ENCODE measurements around the gene SLC25A25. TPM values are rescaled to one million over a fixed set of nuclear protein-coding genes. Genes with fewer than 3 reads are reported as not detected.

SLC25A25 gene
- total and polyA plus RNA-seq, 9 of the 15 experiments (the other 6 are each of a cell fraction or from before 2014, with no cell fraction given): 0.07 to 35.9 (median 23.2) TPM

- Histone ChIP-seq H3K27me3 (ENCODE audit: control insufficient read depth in 2 of 2, insufficient read depth in 2 of 2, low read length in 2 of 2) (no peaks in the 10 kb centered on the region), H3K9me3 (replicated peaks; ENCODE audit: control insufficient read depth, insufficient read depth, low read depth, low read length) (no peaks in the 10 kb centered on the region), H3K9me1 (ENCODE audit: control insufficient read depth, insufficient read depth, low read length) (no peaks in the 10 kb centered on the region), H2AFZ (ENCODE audit: low read depth, low read length) (no peak overlapping the region), H3K4me2 (ENCODE audit: insufficient read depth, low read length) (no peak overlapping the region), H3K9ac (ENCODE audit: insufficient read depth in 1 of 2, low read depth in 2 of 2, low read length in 2 of 2) (no peak overlapping the region), H3K4me1 (replicated peaks in 1 of 2; ENCODE audit: control insufficient read depth in 2 of 2, insufficient read depth in 2 of 2, low read length in 2 of 2) (peaks cover 11% of the 10 kb centered on the region in 2 experiments), H3K4me3 (no peak overlapping the region), H4K20me1 (replicated peaks; ENCODE audit: control insufficient read depth, insufficient read depth, low read length) (no peaks in the 10 kb centered on the region), H3K27ac (ENCODE audit: extremely low read depth, low read depth, low read length) (no peak overlapping the region), H3K36me3 (ENCODE audit: control insufficient read depth, insufficient read depth, low read length) (no peaks in the 10 kb centered on the region), H3K79me2 (ENCODE audit: control insufficient read depth, insufficient read depth, low read length) (no peaks in the 10 kb centered on the region)
- intact Hi-C loops (cut with micrococcal nuclease) (no loop called here), in situ Hi-C loops (cut with MboI) (no loop called here)
- CTCF ChIA-PET (ENCODE audit: low intra/inter-chr PET ratio): no interaction called here
- no peak for ATAC-seq
- BruUV-seq (replicated peaks): no TSS peak
- FAIRE-seq: no peak
- 26% methylated on average over 4 of the region's 4 CpGs for WGBS (ENCODE audit: insufficient coverage, low coverage, missing lambda C conversion rate)
- POLR2A ChIA-PET: interaction anchor here (1.1 to 1.2 kb wide), 2 partner anchors 48 to 97 kb away, joined by 3 read pairs; no protein-coding TSS in a partner anchor
- DNase-seq (ENCODE audit: extremely low read depth in 1 of 4, low spot score in 3 of 4): peak in 1 of 4 experiments; percentile 20
- peak in 1 of 2 experiments; percentile 29; a peak in 1 of 4 replicates for TF ChIP-seq RCOR1 (IDR thresholded peaks at IDR 0.05; ENCODE audit: borderline replicate concordance in 1 of 2, low read depth in 2 of 2, low read length in 2 of 2)
- TF ChIP-seq KDM1A (IDR thresholded peaks at IDR 0.05): peak; percentile 51 to 60; a peak in 3 of 4 replicates
- TF ChIP-seq ARID1B (IDR thresholded peaks at IDR 0.05): peak; percentile 31
- TF ChIP-seq ATF3 (IDR thresholded peaks at IDR 0.05): peak; percentile 79
- no peak for TF ChIP-seq ATF3 (CRISPR knock-in tag; conservative IDR thresholded peaks at IDR 0.05)
- TF ChIP-seq JUND (IDR thresholded peaks at IDR 0.05; ENCODE audit: borderline replicate concordance, low read depth, low read length): peak; percentile 81
- TF ChIP-seq JUND (tag; IDR thresholded peaks at IDR 0.05; ENCODE audit: borderline replicate concordance, low read depth, low read length): peak; percentile 46; the same call in 1 of the 3 replicates
- peak; percentile 74 for TF ChIP-seq MEIS2 (IDR thresholded peaks at IDR 0.05; ENCODE audit: partially characterized antibody)
- no peak for TF ChIP-seq HLTF (IDR thresholded peaks at IDR 0.05)
- TF ChIP-seq BHLHE40 (IDR thresholded peaks at IDR 0.05; ENCODE audit: low read length): peak; percentile 58
- TF ChIP-seq CBFA2T3 (IDR thresholded peaks at IDR 0.05): peak; percentile 32; the same call in 1 of the 2 replicates
- TF ChIP-seq ZEB2 (IDR thresholded peaks at IDR 0.05): 0 out of 2 replicates have a peak, but pooled peaks have one; percentile 16
- no peak for TF ChIP-seq CBFA2T2 (conservative IDR thresholded peaks at IDR 0.05)
- TF ChIP-seq FOSL1 (tag; conservative IDR thresholded peaks at IDR 0.05): peak; percentile 84
- TF ChIP-seq ZBTB12 (CRISPR knock-in tag; IDR thresholded peaks at IDR 0.05): no peak
- TF ChIP-seq JUN (IDR thresholded peaks at IDR 0.05; ENCODE audit: borderline replicate concordance, low read depth, low read length): 0 out of 2 replicates have a peak, but pooled peaks have one; percentile 8
- no peak for TF ChIP-seq JUN (CRISPR knock-in tag; IDR thresholded peaks at IDR 0.05; ENCODE audit: borderline replicate concordance)
- no peak for TF ChIP-seq HDAC8 (tag; IDR thresholded peaks at IDR 0.05)
Measured at GRCh38 chr9:128027705-128028104, 40.3 kb upstream of the SLC25A25 start.
